RWPE2 (cell line): ENCODE results near the gene PDLIM3.
A peak's percentile ranks its signal among the peaks of the same experiment; 100 is the strongest.
"Not testable (repeated sequence)": the region's sequence is repeated elsewhere in the genome, so short reads cannot be mapped to it uniquely, and the experiment has no call there.

Source experiments
- ATAC-seq: fragments of 200-7000 bp; cut with Tn5 transposase; 3 replicates; pipeline ENCODE4 v1.9.1; 2021; ENCODE audit warnings: low read depth
- DNase-seq: peaks from one replicate; pipeline ENCODE4 v3.0.0-alpha.2; 2020; ENCODE audit warnings: low spot score
- H3K27ac ChIP-seq: fragments of 450-650 bp; 2 replicates; pipeline ENCODE4 v1.5.1; 2017; ENCODE audit warnings: mild to moderate bottlenecking; ENCODE audit not compliant: poor library complexity, severe bottlenecking
- H3K27me3 ChIP-seq: fragments of 250-450 bp; sonication (Bioruptor Pico); 2 replicates; pipeline ENCODE4 v1.5.1; 2021; ENCODE audit warnings: mild to moderate bottlenecking, moderate library complexity; ENCODE audit not compliant: insufficient read depth, poor library complexity, severe bottlenecking
- H3K36me3 ChIP-seq: fragments of 250-450 bp; sonication (Bioruptor Pico); 2 replicates; pipeline ENCODE4 v1.5.1; 2020; ENCODE audit warnings: low read depth, mild to moderate bottlenecking, moderate library complexity
- H3K4me1 ChIP-seq: fragments of 250-450 bp; sonication (Bioruptor Pico); 2 replicates; pipeline ENCODE4 v1.5.1; 2021; ENCODE audit warnings: mild to moderate bottlenecking, moderate library complexity; ENCODE audit not compliant: insufficient read depth, poor library complexity, severe bottlenecking
- H3K4me3 ChIP-seq: fragments of 250-450 bp; sonication (Bioruptor Pico); 2 replicates; pipeline ENCODE4 v1.5.1; 2021; ENCODE audit warnings: mild to moderate bottlenecking, moderate library complexity; ENCODE audit not compliant: severe bottlenecking
- H3K9me3 ChIP-seq: fragments of 250-450 bp; sonication (Bioruptor Pico); 2 replicates; pipeline ENCODE4 v1.5.1; 2021; ENCODE audit warnings: mild to moderate bottlenecking, moderate library complexity; ENCODE audit not compliant: severe bottlenecking
- TF ChIP-seq, protein P1 (sequence below): fragments of 450-650 bp; IDR thresholded peaks from one replicate; pipeline ENCODE4 v1.5.1; 2017; ENCODE audit warnings: mild to moderate bottlenecking, moderate library complexity; ENCODE audit not compliant: poor library complexity, severe bottlenecking

PDLIM3 gene

DNA sequence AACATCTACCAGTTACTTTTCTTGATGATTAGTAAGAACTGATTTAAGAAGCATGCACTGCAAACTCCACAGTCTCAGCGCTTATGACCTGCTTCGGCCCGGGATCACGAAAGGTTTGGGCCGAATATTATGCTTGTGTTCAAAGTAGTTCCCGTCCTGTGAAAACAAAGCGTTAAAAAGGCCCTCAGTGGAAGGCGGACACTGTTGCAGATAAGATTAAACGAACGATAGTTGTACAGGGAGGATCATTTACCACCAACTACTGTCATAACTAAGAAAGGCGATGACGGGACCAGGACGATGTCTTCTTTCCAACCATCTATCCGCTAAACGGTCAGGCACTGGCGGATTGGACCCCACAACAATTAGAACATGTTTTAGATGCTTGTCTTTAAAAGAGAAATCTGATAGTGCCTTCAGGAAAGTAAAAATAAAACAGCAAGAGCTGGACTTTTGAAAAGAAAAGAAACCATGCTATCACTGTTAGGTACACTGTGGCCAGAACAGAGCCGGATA, 21.1 kb downstream of the PDLIM3 start:
- no peaks in the 10 kb centered on the region for H3K27me3 ChIP-seq
- DNase-seq (no peak), ATAC-seq (no peak)
- H3K4me3 ChIP-seq, result no peak overlapping the region
- H3K9me3 ChIP-seq, result no peaks in the 10 kb centered on the region
- TF ChIP-seq, protein P1, sequence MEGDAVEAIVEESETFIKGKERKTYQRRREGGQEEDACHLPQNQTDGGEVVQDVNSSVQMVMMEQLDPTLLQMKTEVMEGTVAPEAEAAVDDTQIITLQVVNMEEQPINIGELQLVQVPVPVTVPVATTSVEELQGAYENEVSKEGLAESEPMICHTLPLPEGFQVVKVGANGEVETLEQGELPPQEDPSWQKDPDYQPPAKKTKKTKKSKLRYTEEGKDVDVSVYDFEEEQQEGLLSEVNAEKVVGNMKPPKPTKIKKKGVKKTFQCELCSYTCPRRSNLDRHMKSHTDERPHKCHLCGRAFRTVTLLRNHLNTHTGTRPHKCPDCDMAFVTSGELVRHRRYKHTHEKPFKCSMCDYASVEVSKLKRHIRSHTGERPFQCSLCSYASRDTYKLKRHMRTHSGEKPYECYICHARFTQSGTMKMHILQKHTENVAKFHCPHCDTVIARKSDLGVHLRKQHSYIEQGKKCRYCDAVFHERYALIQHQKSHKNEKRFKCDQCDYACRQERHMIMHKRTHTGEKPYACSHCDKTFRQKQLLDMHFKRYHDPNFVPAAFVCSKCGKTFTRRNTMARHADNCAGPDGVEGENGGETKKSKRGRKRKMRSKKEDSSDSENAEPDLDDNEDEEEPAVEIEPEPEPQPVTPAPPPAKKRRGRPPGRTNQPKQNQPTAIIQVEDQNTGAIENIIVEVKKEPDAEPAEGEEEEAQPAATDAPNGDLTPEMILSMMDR, result no peak
- no peaks in the 10 kb centered on the region for H3K36me3 ChIP-seq
- peaks cover 5% of the 10 kb centered on the region for H3K4me1 ChIP-seq
- H3K27ac ChIP-seq, result no peak overlapping the region

DNA sequence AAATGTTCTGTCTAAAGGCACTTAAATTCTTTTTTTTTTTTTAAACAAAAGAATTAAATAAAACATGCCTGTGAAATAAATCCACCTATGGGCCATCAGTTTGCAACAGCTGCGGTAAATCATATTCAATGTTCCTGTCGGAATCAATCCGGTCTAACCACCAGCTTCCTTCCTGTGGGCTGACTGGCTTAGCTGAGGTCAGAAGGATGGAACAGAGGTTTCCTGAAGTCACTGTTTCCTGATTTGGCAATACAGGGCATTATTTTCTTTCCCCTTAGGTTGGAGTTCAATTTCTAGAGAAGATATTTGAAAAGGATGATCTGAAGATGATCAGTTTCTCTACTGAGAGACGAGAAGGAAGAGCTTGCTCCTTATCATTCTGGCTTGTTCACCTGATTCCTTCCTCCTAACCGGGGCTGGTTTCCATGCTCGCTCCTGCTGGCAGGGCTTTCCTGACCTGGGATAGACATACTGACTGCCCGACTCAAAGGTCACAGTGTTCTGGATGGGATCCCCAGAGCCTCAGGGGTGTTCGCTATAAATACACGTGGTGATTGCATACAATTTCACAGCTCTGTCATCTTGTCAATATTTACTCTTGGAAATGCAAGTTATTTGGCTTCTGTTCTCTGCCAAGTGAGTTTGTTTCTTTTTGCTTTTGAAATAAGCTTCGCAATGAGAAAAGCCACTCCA, 21.7 kb downstream of the PDLIM3 start:
- Histone ChIP-seq H3K27ac (no peak overlapping the region), H3K4me1 (peaks cover 5% of the 10 kb centered on the region), H3K4me3 (no peak overlapping the region), H3K27me3 (no peaks in the 10 kb centered on the region), H3K9me3 (no peaks in the 10 kb centered on the region), H3K36me3 (no peaks in the 10 kb centered on the region)
- TF ChIP-seq, protein P1, result no peak
- no peak for ATAC-seq
- no peak for DNase-seq

DNA sequence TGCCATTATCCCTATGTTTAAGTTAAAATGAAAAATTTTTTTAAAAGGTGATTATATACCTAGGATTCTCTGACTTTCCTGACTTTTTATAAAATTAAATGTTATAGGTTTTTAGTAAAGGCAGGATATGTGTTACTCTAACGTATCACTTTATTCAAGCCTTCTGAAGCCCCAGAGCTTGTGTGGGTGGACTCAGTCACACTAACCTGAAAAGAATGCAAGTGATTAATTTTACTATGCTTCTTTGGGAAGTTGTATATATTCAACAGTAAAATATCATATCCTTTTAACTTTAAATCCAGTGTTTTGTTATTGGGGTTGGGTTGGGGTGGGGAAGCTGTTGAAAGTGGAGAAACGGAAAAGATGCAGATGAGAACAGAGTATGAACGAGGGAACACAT, 22.8 kb downstream of the PDLIM3 start:
- Histone ChIP-seq H3K9me3 (no peaks in the 10 kb centered on the region), H3K4me3 (no peak overlapping the region), H3K36me3 (no peaks in the 10 kb centered on the region), H3K4me1 (peaks cover 13% of the 10 kb centered on the region), H3K27ac (no peak overlapping the region), H3K27me3 (no peaks in the 10 kb centered on the region)
- TF ChIP-seq, protein P1, result no peak
- DNase-seq, result no peak
- peak; percentile 73 for ATAC-seq

DNA sequence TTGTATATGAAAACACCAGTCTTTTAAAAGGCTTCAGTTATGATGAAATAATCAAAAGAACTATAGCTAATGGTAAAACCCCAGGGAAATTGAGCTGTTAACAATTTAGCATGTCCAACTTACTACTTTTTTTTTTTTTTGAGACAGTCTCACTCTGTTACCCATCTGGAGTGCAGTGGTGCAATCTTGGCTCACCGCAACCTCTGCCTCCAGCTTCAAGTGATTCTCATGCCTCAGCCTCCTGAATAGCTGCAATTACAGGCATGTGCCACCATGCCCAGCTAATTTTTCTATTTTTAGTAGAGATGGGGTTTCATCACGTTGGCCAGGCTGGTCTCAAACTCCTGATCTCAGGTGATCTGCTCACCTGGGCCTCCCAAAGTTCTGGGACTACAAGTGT, 24.1 kb downstream of the PDLIM3 start:
- H3K27ac ChIP-seq, DNase-seq, H3K36me3 ChIP-seq, H3K9me3 ChIP-seq, H3K27me3 ChIP-seq, ATAC-seq, H3K4me3 ChIP-seq: not testable (repeated sequence)
- H3K4me1 ChIP-seq, result peaks cover 16% of the 10 kb centered on the region

DNA sequence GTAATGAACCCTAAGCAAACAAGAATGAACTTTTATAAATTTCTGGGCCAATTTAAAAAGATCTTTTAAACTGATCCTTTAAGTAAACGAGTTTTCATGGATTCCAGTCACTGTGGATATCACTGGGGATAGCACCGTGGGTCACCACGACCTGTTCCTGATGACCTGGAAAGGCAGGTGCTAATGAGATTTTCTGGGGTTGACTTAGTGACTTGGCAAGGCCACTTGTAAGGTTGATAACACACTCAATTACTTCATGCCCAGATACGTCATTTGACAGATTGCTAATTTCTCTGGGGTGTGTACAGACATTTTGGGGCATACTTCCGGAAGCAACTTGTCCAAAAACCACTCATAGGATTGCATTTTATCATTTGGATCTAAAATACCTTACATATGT, 24.5 kb downstream of the PDLIM3 start:
- ATAC-seq, result no peak
- Histone ChIP-seq H3K27ac (no peak overlapping the region), H3K4me1 (peaks cover 16% of the 10 kb centered on the region), H3K4me3 (no peak overlapping the region), H3K27me3 (no peaks in the 10 kb centered on the region), H3K36me3 (no peaks in the 10 kb centered on the region), H3K9me3 (no peaks in the 10 kb centered on the region)
- TF ChIP-seq, protein P1, result no peak
- no peak for DNase-seq
